HG02759 (cell line): ENCODE results near the gene SHC3.
"Not testable (repeated sequence)": the region's sequence is repeated elsewhere in the genome, so short reads cannot be mapped to it uniquely, and the experiment has no call there.

Experiments used
- ATAC-seq: cut with Tn5 transposase; IDR thresholded peaks from one replicate; pipeline ENCODE4 v1.9.1; 2021; ENCODE audit warnings: mild to moderate bottlenecking, moderate library complexity; ENCODE audit not compliant: unreplicated experiment

SHC3 gene, protein sequence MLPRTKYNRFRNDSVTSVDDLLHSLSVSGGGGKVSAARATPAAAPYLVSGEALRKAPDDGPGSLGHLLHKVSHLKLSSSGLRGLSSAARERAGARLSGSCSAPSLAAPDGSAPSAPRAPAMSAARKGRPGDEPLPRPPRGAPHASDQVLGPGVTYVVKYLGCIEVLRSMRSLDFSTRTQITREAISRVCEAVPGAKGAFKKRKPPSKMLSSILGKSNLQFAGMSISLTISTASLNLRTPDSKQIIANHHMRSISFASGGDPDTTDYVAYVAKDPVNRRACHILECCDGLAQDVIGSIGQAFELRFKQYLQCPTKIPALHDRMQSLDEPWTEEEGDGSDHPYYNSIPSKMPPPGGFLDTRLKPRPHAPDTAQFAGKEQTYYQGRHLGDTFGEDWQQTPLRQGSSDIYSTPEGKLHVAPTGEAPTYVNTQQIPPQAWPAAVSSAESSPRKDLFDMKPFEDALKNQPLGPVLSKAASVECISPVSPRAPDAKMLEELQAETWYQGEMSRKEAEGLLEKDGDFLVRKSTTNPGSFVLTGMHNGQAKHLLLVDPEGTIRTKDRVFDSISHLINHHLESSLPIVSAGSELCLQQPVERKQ

DNA sequence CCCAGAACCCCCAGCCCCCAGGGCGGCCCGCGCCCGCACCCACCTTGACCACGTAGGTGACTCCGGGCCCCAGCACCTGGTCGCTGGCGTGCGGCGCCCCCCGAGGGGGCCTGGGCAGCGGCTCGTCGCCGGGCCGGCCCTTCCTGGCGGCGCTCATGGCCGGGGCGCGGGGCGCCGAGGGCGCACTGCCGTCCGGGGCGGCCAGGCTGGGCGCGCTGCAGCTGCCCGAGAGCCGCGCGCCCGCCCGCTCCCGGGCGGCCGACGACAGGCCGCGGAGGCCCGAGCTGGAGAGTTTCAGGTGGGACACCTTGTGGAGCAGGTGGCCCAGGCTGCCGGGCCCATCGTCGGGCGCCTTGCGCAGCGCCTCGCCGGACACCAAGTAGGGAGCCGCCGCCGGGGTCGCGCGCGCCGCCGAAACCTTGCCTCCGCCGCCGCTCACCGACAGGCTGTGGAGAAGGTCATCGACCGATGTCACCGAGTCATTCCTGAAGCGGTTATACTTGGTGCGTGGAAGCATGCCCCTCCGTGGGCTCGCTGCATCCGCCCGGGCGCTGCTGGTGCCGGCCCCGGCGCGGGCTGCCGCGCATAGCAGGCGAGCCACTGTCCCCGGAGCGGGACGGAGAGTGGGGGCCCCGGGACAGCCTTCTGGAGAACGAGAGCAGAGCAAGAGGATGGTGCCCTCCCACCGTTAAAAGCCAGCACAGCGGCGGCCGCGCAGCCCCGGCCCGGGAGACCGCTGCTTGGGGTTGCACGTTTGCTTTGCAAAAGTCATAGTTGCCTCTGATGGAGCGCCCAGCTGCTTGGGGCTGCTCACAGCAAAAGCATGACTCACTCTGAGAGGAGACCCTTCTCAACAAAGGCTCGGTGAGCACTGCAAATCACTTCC, at the start of gene SHC3:
Gene SHC3 (minus strand): TSS at position 875 of the 886 bp plus-strand sequence. CDS start 358 bp downstream, at position 517.
- no peak for ATAC-seq

DNA sequence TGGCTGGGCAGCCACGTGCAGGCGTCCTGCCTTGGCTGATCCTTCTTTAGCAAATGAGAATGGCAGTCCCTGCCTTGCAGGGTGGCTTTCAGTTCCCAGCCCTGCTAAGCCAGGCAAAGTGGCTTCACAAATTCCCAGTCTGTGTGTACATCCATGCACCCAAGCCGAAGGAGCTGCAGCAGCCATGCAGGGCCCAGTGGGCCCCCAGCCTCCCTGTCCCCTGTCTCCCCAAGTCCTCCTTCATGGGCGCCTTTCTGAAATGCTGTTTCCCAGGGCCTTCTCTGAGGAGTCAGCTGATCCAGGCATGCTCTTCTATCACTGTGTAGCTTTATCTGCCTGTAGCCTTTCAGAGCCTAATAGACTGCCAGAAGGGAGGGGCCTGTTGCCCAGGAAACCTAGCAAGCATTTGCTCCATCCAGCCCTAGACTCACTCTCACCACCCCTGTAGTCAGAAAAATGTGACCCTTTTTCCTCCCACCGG, 47.4 kb upstream of the SHC3 start:
- ATAC-seq = no peak

DNA sequence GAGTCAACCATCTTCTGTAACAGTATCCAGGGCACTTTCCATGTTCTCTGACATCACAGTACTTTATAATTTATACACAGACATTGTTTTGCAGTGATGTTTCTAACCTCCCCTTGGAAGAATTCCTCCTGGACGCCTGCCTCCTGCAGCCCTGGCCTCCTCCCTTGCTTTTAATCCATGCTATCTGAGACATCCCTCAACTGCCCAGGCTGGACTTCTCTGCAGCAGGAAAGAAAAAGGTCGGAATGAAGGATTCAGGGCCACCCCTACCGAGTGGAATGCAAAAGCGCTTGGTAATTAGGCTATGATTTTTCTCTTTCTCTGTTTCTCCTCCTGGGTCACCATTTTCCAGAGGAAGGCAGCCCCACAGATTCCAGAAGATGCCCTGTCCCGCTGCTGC, 47.0 kb upstream of the SHC3 start:
- no peak for ATAC-seq

DNA sequence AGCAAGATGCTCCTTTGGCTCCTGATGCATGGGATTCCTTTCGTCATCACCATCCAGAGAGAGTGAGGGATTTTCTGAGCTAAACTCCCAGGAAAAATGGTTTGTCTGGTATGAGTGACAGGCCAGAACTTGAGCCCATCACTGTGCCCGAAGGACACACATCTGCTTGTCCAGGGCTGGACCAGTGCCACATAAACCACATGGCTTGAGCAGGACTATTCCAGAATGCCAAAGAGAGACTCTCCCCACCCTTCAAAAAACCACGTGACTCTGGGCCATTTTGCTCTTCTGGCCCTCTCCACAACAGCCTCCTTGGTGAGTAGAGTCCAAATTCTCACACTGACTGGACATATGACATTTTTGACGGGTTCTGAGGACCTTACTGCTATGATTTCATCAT, 46.4 kb upstream of the SHC3 start:
- no peak for ATAC-seq

DNA sequence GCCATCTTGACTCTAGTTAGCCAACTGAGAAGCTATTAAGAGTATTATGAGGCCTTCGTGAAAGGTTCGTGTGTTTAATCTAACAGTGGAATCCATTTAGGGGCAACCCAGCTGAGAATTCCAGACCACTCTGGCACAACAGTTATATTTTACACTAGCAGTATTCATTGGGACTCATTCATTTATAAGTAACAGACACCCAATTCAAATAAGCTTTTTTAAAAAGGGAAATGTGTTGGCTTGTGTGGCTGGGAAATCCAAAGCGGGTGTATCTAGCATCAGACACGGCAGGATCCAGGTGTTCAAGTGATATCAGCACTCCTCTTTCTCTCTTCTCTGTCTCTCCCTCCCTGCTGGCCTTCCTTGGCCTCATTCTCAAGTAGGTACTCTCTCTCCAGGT, 46.0 kb upstream of the SHC3 start:
- ATAC-seq = no peak

DNA sequence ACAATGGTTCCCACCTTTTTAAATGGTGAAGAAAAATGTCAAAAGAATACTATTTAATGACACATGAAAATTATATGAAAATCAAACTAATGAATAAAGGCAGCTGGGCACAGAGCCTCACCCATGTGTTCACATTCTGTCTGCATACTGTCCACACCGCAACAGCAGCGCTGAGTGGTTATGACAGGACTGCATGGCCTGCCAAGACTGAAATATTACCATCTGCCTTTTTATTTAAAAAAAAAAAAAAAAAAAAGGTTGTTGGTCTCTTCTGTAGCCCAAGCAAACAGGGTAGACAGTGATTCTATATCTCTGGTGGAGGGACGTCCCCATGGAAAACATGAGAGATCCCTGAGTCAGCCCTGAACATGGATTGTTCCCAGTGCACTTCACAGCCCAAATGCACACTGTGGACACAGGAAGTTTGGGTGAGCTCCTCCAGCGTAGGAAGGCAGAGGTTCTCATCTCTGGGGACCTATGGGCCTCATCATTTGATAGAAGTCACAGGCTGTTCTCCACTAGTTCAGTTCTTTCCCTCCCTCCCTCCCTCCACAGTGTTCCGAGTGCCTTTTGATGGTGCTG, 44.9 kb upstream of the SHC3 start:
- ATAC-seq = no peak

DNA sequence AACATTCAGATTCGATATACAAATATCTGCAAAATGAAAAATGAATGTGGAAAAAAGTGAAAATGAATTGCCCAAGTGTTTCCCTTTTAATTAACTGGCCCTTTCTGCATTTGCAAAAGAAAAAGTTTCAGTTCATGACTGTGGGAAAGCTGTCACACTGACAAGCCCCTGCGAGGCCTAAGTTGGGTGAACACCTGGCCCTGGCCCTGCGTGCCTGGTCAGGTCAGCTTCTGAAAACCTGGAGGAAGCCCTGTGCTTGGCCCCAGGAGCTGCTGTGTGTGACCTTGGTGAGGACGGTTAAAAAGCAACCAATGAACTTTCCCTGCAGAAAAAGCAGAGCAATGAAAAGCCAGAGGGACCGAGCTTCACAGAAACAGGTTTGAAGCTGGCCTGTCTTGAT, 41.0 kb upstream of the SHC3 start:
- ATAC-seq = no peak

DNA sequence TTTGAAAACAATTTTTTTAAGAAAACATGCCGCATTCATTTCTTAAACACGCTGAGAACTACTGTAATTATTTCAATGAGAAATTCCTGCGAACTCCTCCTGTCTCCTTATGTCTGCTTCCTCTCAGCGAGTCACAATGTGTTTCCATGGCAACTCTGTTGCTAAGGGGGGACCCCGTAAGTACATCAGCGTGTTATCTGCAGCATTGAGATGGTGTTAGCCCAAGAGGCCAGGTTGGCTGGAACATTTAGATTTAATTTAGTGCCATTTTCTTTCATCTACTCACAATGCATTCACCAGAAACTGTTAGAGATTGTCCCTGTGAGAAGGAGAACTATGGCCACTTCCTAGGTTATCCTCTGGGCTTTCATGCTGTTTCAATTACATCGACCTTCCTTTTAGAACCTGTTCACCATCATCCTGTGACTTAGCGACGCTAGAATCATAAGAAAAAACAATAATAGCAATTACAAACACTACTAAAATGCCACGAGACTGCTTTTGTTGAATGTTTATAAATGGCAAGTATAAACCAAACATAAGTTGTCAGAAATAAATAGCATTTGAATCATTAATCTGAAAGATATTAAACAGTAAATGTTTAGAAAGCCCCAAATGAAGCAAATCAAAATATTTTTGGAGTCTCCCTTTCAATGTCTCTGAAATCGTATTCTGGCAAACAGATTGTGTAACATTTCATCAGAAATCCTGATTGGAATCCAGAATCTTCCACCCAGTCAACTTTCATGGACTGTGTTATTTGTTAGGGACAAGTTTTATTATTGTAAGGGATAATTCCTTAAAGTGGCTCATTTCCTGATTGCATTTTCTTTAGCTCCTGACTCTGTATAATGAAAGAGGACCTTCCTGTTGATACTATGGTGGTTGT, 39.7 kb upstream of the SHC3 start:
- no peak for ATAC-seq

DNA sequence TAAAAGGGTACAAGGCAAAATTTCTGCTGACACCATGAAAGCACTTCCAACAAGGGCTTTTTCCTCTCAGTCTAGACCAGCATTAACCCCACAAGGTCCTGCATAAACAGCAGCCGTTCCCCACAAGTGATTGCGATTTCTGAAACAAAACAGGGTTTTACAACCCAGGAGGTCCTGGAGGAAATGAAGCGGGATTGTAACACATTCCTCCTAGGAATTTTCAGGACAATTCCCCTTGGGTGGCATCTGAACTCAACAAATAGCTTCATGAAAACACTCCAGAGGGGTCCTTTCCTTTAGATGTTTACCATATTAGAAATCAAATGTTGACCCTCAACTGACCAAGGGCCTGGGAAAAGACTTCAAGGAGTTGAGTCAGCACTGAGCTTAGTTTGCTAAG, 36.7 kb upstream of the SHC3 start:
- no peak for ATAC-seq

DNA sequence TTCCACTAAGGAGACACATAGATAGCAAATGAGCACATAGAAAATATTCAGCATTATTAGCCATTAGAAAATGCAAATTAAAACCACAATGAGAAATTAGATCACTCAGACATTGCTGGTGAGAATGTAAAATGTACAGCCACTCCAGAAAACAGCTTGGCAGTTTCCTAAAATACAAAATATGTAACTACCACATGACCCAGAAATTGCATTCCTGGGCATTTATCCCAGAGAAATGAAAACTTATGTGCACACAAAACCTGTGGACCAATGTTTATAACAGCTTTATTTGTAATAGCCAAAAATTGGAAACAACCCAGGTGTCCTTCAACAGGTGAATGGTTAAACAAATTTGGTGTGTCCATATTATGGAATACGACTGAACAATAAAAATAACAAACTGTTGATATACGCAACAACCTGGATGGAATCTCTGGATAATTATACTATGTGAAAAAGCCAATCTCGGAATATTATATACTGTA, 34.8 kb upstream of the SHC3 start:
- no peak for ATAC-seq

DNA sequence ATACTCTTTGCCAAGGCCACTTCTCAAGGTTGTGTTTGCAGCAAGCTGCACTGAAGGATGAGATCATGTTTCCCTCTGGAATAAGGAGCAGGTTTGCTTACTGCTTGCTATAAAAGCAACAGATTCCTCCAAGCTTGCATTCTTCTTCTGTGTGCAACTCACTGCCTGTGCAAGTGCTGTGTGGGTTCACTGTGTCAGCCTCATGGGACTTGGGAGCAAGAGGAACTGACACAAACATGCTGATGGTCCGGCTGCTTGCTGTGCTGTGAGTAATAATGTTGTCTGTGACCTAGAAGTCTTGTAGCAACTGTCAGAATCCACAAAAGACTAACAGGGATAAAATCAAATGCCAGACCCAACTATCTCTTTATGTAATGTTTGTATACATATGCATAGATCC, 33.6 kb upstream of the SHC3 start:
- no peak for ATAC-seq

DNA sequence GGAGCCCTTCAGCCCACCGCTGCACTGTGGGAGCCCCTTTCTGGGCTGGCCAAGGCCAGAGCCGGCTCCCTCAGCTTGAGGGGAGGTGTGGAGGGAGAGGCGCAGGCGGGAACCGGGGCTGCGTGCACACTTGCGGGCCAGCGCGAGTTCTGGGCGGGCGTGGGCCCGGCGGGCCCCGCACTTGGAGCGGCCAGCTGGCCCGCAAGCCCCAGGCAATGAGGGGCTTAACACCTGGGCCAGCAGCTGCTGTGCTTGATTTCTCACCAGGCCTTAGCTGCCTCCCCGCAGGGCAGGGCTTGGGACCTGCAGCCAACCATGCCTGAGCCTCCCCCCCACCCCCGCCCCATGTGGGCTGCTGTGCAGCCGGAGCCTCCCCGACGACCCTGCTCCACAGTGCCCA, 30.7 kb upstream of the SHC3 start:
- ATAC-seq = not testable (repeated sequence)

DNA sequence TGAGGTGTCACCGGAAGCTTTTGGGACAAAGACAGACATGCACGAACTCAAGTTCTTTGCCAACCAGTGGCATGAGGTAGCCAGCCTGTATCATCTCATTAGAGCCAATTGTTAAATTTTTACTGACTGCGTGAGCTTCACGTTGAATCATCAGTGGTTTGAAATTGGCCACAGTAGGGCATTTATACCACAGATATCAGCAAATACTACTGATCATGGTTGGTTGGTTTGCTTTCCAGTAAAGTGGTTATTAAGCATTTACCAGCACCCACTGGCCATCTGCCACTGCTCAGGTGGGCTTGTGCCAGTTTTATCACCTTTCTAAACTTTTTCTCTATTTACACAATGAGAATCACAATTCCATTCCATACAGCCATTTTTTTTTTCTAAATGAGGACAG, 28.4 kb upstream of the SHC3 start:
- ATAC-seq = no peak

DNA sequence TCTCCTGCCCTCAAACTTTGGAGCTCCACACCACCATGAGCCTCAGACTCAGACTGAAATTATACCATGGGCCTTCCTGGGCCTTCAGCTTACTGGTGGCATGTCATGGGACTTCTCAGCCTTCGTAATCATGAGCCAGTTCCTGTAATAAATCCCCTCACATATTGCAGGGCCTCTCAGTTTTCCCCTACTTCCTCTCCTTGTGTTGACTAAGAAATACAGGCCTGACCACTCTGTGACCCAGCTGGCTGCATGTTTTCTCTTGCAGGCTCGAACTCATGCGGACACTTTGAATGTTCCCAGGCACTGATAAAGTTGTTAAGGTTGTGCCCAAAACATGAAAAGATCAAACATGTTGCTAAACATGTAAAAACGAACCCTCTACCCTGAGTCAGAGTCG, 26.2 kb upstream of the SHC3 start:
- ATAC-seq = no peak

DNA sequence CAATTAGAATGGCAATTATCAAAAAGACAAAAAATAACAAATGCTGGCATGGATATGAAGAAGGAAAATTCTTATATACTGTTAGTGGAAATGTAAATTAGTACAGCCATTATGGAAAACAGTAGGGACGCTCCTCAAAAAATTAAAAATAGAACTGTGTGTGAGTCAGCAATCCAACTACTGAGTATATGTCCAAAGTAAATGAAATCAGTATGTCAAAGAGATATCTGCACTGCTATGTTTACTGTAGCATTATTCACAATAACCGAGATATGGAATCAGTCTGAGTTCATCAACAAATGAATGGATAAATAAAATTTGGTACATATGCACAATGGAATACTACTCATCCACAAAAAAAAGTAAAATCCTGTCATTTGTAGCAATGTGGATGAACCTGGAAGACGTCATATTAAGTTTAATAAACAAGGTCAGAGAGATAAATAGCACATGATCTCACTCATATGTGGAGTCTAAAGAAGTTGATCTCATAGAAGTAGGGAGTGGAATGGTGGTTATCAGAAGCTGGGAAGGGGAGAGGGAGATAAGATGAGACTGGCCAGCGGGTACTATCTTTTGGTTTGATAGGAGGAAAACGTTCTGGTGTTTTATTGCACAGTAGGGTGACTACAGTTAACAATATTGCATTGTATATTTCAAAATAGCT, 16.6 kb upstream of the SHC3 start:
- no peak for ATAC-seq

DNA sequence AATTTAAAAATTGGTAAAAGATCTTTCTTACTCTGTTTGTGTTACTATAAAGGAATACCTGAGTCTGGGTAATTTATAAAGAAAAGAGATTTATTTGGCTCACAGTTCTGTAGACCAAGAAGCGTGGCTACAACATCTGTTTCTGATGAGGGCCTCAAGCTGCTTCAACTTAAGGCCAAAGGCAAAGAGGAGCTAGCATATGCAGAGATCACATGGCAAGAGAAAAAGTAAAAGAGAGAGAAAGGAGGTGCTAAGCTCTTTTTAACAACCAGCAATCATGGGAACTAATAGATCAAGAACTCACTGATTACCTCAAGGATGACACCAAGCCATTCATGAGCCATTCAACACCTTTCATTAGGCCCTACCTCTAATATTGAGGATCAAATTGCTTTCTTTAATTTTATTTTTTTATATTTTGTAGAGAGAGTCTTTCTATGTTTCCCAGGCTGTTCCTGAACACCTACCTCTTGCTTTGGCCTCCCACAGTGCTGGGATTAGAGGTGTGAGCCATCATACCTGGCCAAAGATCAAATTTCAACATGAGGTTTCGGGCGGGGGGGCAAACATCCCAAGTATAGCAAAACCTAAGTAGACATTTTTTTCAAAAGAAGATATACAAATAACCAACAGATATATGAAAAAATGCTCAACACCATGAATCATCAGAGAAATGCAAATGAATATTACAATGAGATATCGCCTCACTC, 16.0 kb upstream of the SHC3 start:
- no peak for ATAC-seq

DNA sequence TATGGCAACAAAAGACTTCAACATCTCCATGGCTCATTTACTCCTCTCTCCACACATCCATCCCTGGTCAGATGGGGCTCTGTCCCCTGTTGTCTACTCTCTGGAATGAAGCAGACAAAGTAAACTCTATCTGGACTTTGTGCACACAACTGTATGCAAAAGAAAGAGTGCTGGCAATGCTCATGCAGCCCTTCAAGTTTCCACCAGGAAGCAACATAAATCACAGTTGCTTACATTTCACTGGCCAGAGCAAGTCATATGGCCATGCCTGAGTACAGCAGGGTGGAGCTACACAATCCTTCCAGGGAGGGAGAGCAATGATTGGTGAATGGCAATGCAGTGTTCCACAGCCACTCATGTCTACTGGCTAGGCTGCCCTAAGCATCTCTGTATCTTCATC, 12.4 kb upstream of the SHC3 start:
- no peak for ATAC-seq

DNA sequence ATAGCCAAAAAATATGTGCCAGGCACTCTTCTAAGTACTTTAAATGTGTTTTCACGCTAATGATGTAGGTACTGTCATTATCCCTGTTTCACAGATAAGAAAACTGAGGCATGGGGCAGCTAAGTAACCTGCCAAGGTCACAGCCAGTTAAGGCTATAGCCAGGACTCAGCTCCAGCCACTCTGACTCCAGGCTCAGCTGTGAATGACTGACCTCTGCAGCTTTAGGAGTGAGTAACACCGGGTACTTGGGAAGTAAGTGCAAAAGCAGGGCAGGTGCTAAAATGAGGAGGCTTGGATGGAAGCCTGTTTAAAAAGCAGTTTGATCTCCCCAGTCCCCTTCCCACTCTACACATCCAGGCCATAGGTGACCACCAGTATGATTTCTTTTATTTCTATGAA, 10.6 kb upstream of the SHC3 start:
- ATAC-seq = no peak

DNA sequence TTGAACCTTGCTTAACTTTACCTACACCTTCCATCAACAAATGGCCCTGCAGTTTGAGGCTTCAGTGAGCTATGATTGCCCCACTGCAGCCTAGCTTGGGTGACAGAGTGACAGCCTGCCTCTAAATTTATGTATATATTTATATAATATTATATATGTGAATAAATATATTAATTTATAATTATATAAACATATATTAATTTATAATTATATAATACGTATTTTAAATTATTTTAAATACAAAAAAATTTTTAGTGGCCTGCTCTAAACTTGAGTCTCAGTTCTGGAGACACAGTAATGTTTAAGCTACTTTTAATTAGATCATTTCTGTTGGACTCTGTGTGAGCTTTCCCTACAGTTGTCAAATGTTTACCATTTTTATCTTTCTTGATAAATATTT, 9.3 kb upstream of the SHC3 start:
- ATAC-seq = no peak
